ENCODE results near the gene AASDHPPT. TPM values are rescaled to one million over a fixed set of nuclear protein-coding genes. Genes with fewer than 3 reads are reported as not detected.

The AASDHPPT gene
- total RNA-seq, 2 experiments from 2014 or later: 52.0 to 56.8 TPM

GRCh38 chr11:106076919-106077608, 398 bp upstream of the AASDHPPT start, which contains the start of gene KBTBD3:
Gene KBTBD3 (minus strand): TSS chr11:106077347. CDS start chr11:106059097, 18,250 bp downstream.
- ChIA-PET POLR2A (interaction anchor here (1.2 kb wide), 1 partner anchor 14 kb away, joined by 6 read pairs; no protein-coding TSS in a partner anchor), CTCF (interaction anchor here (1.4 kb wide), 1 partner anchor 15 kb away, joined by 6 read pairs; no protein-coding TSS in a partner anchor)

GRCh38 chr11:106082096-106082495, 4.6 kb downstream of the AASDHPPT start:
- CTCF ChIA-PET: no interaction called here
- POLR2A ChIA-PET: no interaction called here

GRCh38 chr11:106086135-106086534, 8.7 kb downstream of the AASDHPPT start:
- POLR2A ChIA-PET: no interaction called here
- CTCF ChIA-PET: no interaction called here

GRCh38 chr11:106086850-106087249, 9.4 kb downstream of the AASDHPPT start:
- ChIA-PET POLR2A (no interaction called here), CTCF (interaction anchor here (1.2 to 1.8 kb wide), 2 partner anchors 8 to 13 kb away, joined by 3 to 5 read pairs; no protein-coding TSS in a partner anchor)

GRCh38 chr11:106087815-106088435, 10.5 kb downstream of the AASDHPPT start:
- CTCF ChIA-PET: interaction anchor here (1.2 to 1.8 kb wide), 2 partner anchors 9 to 12 kb away, joined by 3 to 5 read pairs; no protein-coding TSS in a partner anchor

GRCh38 chr11:106088896-106089295, 11.4 kb downstream of the AASDHPPT start:
- ChIA-PET CTCF (no interaction called here), POLR2A (no interaction called here)

More at GRCh38 chr11:106087815-106088435, 10.5 kb downstream of the AASDHPPT start:
- POLR2A ChIA-PET: no interaction called here

GRCh38 chr11:106091480-106092123, 14.1 kb downstream of the AASDHPPT start:
- ChIA-PET CTCF (interaction anchor here (1.0 kb wide), 1 partner anchor 15 kb away, joined by 6 read pairs; the partner anchor contains the start of genes AASDHPPT and KBTBD3), POLR2A (interaction anchor here (1.7 kb wide), 1 partner anchor 14 kb away, joined by 6 read pairs; the partner anchor contains the start of genes AASDHPPT and KBTBD3)

- ChIA-PET POLR2A (no interaction called here), CTCF (interaction anchor here (0.6 to 1.0 kb wide), 2 partner anchors 16 to 1017 kb away, joined by 3 to 6 read pairs; partner anchors contain the start of genes AASDHPPT and KBTBD3)
Measured at GRCh38 chr11:106092446-106092845, 15.0 kb downstream of the AASDHPPT start.

GRCh38 chr11:106098893-106099553, 21.6 kb downstream of the AASDHPPT start:
- ChIA-PET CTCF (no interaction called here), POLR2A (no interaction called here)

- CTCF ChIA-PET: no interaction called here
- POLR2A ChIA-PET: no interaction called here
Measured at GRCh38 chr11:106101370-106101769, 23.9 kb downstream of the AASDHPPT start.

- CTCF ChIA-PET: no interaction called here
- POLR2A ChIA-PET: no interaction called here
Measured at GRCh38 chr11:106101819-106102218, 24.4 kb downstream of the AASDHPPT start.

GRCh38 chr11:106105986-106106385, 28.5 kb downstream of the AASDHPPT start:
- ChIA-PET CTCF (no interaction called here), POLR2A (no interaction called here)

GRCh38 chr11:106121570-106122320, 44.3 kb downstream of the AASDHPPT start:
- CTCF ChIA-PET: no interaction called here
- POLR2A ChIA-PET: no interaction called here

- POLR2A ChIA-PET: no interaction called here
Measured at GRCh38 chr11:106127604-106128003, 50.1 kb downstream of the AASDHPPT start.

GRCh38 chr11:106128740-106129139, 51.3 kb downstream of the AASDHPPT start:
- ChIA-PET POLR2A (no interaction called here), CTCF (no interaction called here)

More at GRCh38 chr11:106127604-106128003, 50.1 kb downstream of the AASDHPPT start:
- CTCF ChIA-PET: no interaction called here

- ChIA-PET POLR2A (no interaction called here), CTCF (no interaction called here)
Measured at GRCh38 chr11:106131998-106132397, 54.5 kb downstream of the AASDHPPT start.

GRCh38 chr11:106132582-106133354, 55.3 kb downstream of the AASDHPPT start:
- ChIA-PET POLR2A (no interaction called here), CTCF (no interaction called here)

GRCh38 chr11:106133529-106133928, 56.1 kb downstream of the AASDHPPT start:
- POLR2A ChIA-PET: no interaction called here

GRCh38 chr11:106137061-106137460, 59.6 kb downstream of the AASDHPPT start:
- CTCF ChIA-PET: no interaction called here

More at GRCh38 chr11:106133529-106133928, 56.1 kb downstream of the AASDHPPT start:
- CTCF ChIA-PET: no interaction called here

More at GRCh38 chr11:106137061-106137460, 59.6 kb downstream of the AASDHPPT start:
- POLR2A ChIA-PET: no interaction called here
